ENCODE results near the gene CBX7.

CBX7 gene

GRCh38 chr22:39110631-39111561 lies 41.6 kb downstream of the CBX7 start:
- TF ChIP-seq, protein P1, sequence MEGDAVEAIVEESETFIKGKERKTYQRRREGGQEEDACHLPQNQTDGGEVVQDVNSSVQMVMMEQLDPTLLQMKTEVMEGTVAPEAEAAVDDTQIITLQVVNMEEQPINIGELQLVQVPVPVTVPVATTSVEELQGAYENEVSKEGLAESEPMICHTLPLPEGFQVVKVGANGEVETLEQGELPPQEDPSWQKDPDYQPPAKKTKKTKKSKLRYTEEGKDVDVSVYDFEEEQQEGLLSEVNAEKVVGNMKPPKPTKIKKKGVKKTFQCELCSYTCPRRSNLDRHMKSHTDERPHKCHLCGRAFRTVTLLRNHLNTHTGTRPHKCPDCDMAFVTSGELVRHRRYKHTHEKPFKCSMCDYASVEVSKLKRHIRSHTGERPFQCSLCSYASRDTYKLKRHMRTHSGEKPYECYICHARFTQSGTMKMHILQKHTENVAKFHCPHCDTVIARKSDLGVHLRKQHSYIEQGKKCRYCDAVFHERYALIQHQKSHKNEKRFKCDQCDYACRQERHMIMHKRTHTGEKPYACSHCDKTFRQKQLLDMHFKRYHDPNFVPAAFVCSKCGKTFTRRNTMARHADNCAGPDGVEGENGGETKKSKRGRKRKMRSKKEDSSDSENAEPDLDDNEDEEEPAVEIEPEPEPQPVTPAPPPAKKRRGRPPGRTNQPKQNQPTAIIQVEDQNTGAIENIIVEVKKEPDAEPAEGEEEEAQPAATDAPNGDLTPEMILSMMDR (conservative IDR thresholded peaks at IDR 0.05; ENCODE audit: low read depth, low read length), result no peak
- no peak overlapping the region for H3K4me3 ChIP-seq (ENCODE audit: low read length)
- no peak for DNase-seq (ENCODE audit: low read depth)

GRCh38 chr22:39109361-39109760 lies 43.1 kb downstream of the CBX7 start:
- no peak for DNase-seq (ENCODE audit: low read depth)
- TF ChIP-seq, protein P1 (conservative IDR thresholded peaks at IDR 0.05; ENCODE audit: low read depth, low read length), result no peak
- no peak overlapping the region for H3K4me3 ChIP-seq (ENCODE audit: low read length)

GRCh38 chr22:39108487-39108886 lies 44.0 kb downstream of the CBX7 start:
- TF ChIP-seq, protein P1 (conservative IDR thresholded peaks at IDR 0.05; ENCODE audit: low read depth, low read length), result no peak
- DNase-seq (ENCODE audit: low read depth), result no peak
- H3K4me3 ChIP-seq (ENCODE audit: low read length), result no peak overlapping the region

DNA sequence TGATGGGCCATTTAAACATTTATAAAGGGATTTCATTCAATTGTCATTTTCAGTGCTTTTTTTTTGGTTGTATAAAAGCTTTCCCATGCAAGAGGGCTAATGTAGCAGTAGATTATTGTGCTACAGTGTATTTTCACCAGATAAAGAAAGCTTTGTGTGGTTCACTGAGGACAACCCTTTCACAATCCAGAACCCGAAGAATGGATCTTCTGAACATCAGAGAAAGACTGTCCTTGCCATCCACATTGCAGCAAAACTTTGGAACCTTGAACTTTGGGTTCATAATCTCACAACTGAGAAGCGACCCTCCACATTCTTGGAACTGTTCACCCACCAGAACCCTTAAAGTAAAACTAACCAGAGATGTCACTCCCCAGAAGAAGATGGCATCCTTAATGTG lies 46.2 kb downstream of the CBX7 start:
- no peak overlapping the region for H3K4me3 ChIP-seq (ENCODE audit: low read length)
- TF ChIP-seq, protein P1 (conservative IDR thresholded peaks at IDR 0.05; ENCODE audit: low read depth, low read length), result no peak

DNA sequence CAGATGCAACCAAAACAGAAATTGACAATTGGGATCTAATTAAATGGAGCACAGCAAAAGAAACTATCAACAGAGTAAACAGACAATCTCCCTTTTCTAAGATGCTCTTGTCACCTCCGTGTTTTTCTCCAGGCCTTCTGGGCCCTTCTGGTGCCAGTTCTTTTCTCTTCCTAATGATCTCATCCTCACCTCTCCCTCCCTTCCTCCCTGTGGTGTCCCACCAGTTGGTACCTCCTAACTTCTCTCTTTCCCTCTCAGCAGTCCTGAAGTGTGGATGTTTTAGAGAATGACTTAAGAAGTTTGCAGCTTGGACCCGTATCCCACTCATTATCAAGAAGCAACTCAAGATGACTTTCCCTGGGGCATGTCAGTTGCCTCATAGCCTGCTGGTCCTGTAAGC lies 49.0 kb downstream of the CBX7 start:
- no peak overlapping the region for H3K4me3 ChIP-seq (ENCODE audit: low read length)
- DNase-seq (ENCODE audit: low read depth), result no peak
- TF ChIP-seq, protein P1 (conservative IDR thresholded peaks at IDR 0.05; ENCODE audit: low read depth, low read length), result no peak

More for the DNA sequence above, 46.2 kb downstream of the CBX7 start:
- DNase-seq (ENCODE audit: low read depth), result no peak

DNA sequence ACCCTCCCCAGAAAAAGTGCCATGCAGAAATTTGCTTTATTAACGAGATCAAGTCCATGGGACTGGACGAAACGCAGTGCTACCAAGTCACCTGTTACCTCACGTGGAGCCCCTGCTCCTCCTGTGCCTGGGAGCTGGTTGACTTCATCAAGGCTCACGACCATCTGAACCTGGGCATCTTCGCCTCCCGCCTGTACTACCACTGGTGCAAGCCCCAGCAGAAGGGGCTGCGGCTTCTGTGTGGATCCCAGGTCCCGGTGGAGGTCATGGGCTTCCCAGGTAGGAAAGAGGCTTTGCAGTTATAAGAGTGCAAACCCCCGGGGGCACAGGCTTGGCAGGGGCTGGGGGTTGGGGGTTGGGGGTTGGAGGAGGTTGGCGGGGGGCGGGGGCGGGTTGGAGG lies 51.3 kb downstream of the CBX7 start:
- DNase-seq (ENCODE audit: low read depth), result no peak
- TF ChIP-seq, protein P1 (conservative IDR thresholded peaks at IDR 0.05; ENCODE audit: low read depth, low read length), result no peak

GRCh38 chr22:39098576-39098975 lies 53.9 kb downstream of the CBX7 start:
- TF ChIP-seq, protein P1 (conservative IDR thresholded peaks at IDR 0.05; ENCODE audit: low read depth, low read length), result no peak
- DNase-seq (ENCODE audit: low read depth), result no peak

More for the DNA sequence above, 51.3 kb downstream of the CBX7 start:
- no peak overlapping the region for H3K4me3 ChIP-seq (ENCODE audit: low read length)

More at GRCh38 chr22:39098576-39098975, 53.9 kb downstream of the CBX7 start:
- no peak overlapping the region for H3K4me3 ChIP-seq (ENCODE audit: low read length)
